DMS 273 treated with DMSO at 0.1 percent for 48 hours (cell line): ENCODE data around the gene C1orf21.

Experiments
- DNase-seq: peaks from one replicate; lab custom pipeline; 2025; lab: John Stamatoyannopoulos, UW

C1orf21 gene

GRCh38 chr1:184627007-184627341 is 240.1 kb downstream of the C1orf21 start:
- DNase-seq: no peak

- no peak for DNase-seq
These were observed 242.4 kb downstream of the C1orf21 start for GRCh38 chr1:184629266-184629665.

- DNase-seq: no peak
These were observed 243.8 kb downstream of the C1orf21 start for GRCh38 chr1:184630679-184631060.

GRCh38 chr1:184632415-184633175 is 245.8 kb downstream of the C1orf21 start:
- DNase-seq: no peak

DNA sequence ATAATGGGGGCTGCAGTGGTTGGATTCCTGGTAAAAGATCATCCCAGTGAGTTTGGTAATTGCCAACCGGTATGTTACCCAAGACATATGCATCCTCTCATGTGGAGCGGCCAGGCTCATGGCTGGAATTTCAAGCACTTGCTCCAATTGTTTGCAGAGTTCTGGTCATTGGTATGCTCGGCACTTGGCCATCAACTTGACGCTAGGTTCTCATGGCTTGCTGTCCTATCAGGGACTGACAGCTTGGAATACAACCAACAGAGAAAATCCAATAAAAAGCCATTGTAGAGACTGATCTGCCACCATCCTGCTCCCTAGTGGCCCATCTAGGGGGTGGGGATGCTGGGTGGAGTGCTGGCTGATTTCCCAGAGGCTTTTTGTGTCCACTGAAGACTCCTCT is 247.0 kb downstream of the C1orf21 start:
- DNase-seq: no peak

DNA sequence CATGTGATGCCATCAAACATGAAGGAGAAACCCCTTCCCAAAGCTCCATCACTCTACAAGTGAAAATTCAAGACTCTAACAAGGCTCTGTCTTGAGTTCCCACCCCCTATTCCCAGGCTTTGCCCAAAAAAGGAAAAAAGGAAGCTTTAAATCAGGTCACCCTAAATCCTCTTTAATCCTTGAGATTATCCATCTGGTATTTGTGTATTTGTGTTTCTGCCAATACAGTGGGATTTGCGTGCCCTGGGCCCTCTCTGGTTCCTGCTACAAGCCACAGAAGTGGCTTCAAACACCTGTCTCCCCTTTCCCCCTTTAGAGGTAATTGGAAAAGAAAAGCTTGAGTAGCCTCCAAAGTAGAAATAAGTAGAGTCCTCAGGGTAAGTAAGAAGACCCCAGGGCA is 247.5 kb downstream of the C1orf21 start:
- no peak for DNase-seq

- DNase-seq: no peak
These were observed 248.6 kb downstream of the C1orf21 start for GRCh38 chr1:184635347-184635979.

GRCh38 chr1:184635980-184636431 is 249.2 kb downstream of the C1orf21 start:
- DNase-seq: no peak

DNA sequence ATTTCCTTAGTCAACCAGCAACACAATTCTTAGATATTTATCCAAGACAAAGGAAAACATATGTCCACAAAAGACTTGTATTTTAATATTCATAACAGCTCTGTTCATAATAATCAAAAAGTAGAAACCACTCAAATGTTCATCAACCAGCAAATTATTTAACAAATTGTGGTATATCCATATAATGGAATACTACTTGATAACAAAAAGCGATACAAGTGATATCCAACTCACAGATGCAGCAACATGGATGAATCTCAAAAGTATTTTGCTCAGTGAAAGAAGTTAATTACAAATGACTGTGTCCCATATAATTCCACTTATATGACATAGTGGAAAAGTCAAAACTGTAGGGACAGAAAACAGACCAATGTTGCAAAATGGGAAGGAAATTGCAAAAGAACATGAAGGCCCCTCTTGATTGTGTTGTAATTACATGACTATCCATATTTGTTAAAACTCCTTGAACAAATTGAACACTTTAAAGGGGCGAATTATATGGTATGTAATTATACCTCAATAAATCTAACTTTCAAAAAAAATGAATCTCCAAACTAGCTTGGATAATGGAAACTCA is 250.9 kb downstream of the C1orf21 start:
- DNase-seq: no peak

- no peak for DNase-seq
These were observed 252.4 kb downstream of the C1orf21 start for GRCh38 chr1:184639205-184639604.

DNA sequence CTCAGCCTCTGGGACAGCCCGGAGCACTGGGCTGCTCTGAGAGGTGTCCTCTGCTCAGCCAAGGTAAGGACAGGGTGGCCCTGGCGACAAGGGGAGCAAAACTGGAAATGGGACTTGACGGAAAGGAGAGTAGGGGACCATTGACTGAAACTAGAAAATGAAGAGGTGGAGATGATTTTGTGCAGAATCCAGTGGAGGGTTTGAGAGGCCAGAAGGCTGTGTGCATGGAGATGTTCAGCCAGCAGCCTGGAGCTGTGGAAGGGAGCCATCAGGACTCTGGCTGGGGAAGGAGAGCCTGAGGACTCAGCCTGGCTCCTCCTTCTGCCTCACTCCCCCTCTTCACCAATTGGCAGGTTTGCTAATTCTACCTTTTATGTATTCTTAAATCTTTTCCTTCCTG is 253.7 kb downstream of the C1orf21 start:
- no peak for DNase-seq

DNA sequence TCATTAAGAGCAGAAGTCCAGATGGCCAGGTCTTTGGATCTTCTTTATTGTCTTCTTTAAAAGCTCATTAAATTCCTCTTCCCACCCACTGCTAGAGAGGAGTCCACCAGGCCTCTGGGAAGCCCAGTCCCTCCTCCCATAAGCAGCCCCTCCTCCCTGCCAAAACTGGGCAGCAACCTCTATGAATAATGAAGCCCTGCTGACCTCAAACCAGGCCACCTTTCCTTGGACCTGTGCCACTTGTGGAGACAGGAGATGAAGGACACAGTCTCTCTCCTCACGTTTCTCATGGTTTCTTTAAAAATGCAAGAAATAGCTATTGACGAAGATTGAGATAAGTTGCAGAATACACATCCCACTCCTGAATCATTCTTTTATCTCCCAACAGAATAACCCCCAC is 255.1 kb downstream of the C1orf21 start:
- DNase-seq: no peak

GRCh38 chr1:184643661-184644060 is 256.8 kb downstream of the C1orf21 start:
- no peak for DNase-seq

GRCh38 chr1:184644771-184645170 is 257.9 kb downstream of the C1orf21 start:
- DNase-seq: no peak

GRCh38 chr1:184646178-184646701 is 259.4 kb downstream of the C1orf21 start:
- DNase-seq: no peak

DNA sequence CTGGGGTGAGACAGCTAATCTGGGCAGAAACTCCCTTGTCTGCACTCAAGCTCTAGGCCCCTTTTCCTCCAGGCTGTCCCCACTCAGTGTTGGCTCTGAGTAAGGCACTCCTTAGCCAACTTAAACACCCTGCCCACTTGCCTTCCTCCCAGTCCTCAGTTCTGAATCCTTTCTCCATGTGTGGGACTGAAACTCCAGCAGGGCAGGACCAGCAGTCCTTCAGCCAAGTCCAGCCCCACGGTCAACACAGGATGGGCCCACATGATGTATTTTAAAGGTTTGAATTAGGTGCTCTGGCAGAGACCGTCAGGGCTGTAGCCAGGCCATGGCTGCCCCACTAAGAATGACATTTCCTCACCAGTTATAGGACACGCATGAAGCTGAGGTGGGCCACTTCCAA is 260.0 kb downstream of the C1orf21 start:
- no peak for DNase-seq

GRCh38 chr1:184647471-184647870 is 260.6 kb downstream of the C1orf21 start:
- DNase-seq: no peak

GRCh38 chr1:184648160-184648855 is 261.5 kb downstream of the C1orf21 start:
- DNase-seq: no peak

GRCh38 chr1:184648856-184649201 is 262.0 kb downstream of the C1orf21 start:
- DNase-seq: no peak

GRCh38 chr1:184649451-184649888 is 262.6 kb downstream of the C1orf21 start:
- no peak for DNase-seq

DNA sequence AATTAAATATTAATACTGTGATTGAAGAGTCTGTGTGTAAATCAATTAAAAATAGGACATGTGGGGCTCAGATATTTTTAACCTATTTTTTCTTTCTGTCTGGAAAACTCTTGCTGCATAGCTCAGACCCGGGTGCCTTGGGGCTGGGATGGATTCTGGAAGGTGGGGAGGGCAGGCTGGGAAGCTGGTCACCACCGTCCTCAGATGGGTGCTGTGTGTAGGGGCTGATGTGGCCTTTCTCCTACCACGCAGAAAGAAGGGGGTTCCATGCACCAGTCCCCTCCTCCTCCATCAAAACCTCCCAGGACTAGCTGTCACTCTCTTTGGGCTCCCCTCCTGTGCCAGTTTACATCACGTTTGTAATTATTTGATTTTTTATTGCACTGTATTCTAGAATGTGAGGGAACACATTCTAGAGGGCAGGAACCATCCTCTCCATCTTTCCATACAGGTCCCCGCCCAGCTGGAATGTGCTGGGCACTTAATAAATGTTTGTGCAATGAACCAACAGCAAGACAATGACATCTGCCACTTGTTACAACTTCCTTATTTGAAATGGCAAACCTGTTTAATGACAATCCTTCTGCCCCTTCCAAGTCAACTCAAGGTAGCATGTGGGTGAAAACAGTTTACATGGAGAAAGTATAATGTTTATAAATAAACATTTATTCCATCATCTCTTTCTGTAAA is 263.5 kb downstream of the C1orf21 start:
- DNase-seq: no peak

- DNase-seq: no peak
These were observed 268.4 kb downstream of the C1orf21 start for GRCh38 chr1:184655185-184655584.
